H9 (cell line): ENCODE results near the gene IGSF10. TPM values are rescaled to one million over a fixed set of nuclear protein-coding genes. Genes with fewer than 3 reads are reported as not detected.

ENCODE experiments used
- DNase-seq: peaks from one replicate; pipeline ENCODE4 v3.0.0-alpha.2; 2017
- H2AFZ ChIP-seq: one replicate; pipeline ENCODE4 v1.6.1; 2013; ENCODE audit warnings: mild to moderate bottlenecking, low read length, control low read depth, moderate library complexity
- H2AK5ac ChIP-seq: 2 replicates; pipeline ENCODE4 v1.6.1; 2013; ENCODE audit warnings: low read length, control low read depth, mixed read lengths; ENCODE audit not compliant: insufficient read length
- H2BK120ac ChIP-seq: one replicate; pipeline ENCODE4 v1.6.1; 2013; ENCODE audit warnings: low read depth, mild to moderate bottlenecking, low read length, control low read depth, inconsistent platforms; ENCODE audit not compliant: poor library complexity, severe bottlenecking
- H2BK12ac ChIP-seq: 2 replicates; pipeline ENCODE4 v1.6.1; 2013; ENCODE audit warnings: low read length, control low read depth, mixed read lengths, low read depth; ENCODE audit not compliant: insufficient read length
- H2BK15ac ChIP-seq: 2 replicates; pipeline ENCODE4 v1.6.1; 2013; ENCODE audit warnings: low read depth, low read length, control low read depth
- H2BK20ac ChIP-seq: one replicate; pipeline ENCODE4 v1.6.1; 2013; ENCODE audit warnings: low read depth, mild to moderate bottlenecking, low read length, control low read depth, inconsistent platforms; ENCODE audit not compliant: poor library complexity, severe bottlenecking
- H2BK5ac ChIP-seq: 2 replicates; pipeline ENCODE4 v1.6.1; 2013; ENCODE audit warnings: low read length, control low read depth, mixed read lengths; ENCODE audit not compliant: insufficient read length
- H3K14ac ChIP-seq: 2 replicates; pipeline ENCODE4 v1.6.1; 2013; ENCODE audit warnings: low read length, control low read depth; ENCODE audit not compliant: insufficient read depth
- H3K18ac ChIP-seq: 2 replicates; pipeline ENCODE4 v1.6.1; 2013; ENCODE audit warnings: low read depth, mild to moderate bottlenecking, mixed read lengths, low read length, control low read depth; ENCODE audit not compliant: insufficient read length
- H3K23ac ChIP-seq: 2 replicates; pipeline ENCODE4 v1.6.1; 2013; ENCODE audit warnings: low read length, control low read depth, mixed read lengths, low read depth; ENCODE audit not compliant: insufficient read length
- H3K23me2 ChIP-seq: 2 replicates; pipeline ENCODE4 v1.6.1; 2013; ENCODE audit warnings: low read depth, mild to moderate bottlenecking, mixed read lengths, low read length, control low read depth; ENCODE audit not compliant: insufficient read length, poor library complexity, severe bottlenecking
- H3K27ac ChIP-seq: 2 replicates; pipeline ENCODE4 v1.5.1; 2013; ENCODE audit warnings: low read length, control low read depth, mixed read lengths, low read depth; ENCODE audit not compliant: insufficient read length
- H3K27me3 ChIP-seq: 2 replicates; pipeline ENCODE4 v1.6.1; 2013; ENCODE audit warnings: low read length, control low read depth, inconsistent platforms; ENCODE audit not compliant: insufficient read depth
- H3K4ac ChIP-seq: 2 replicates; pipeline ENCODE4 v1.6.1; 2013; ENCODE audit warnings: low read depth, mild to moderate bottlenecking, control low read depth, inconsistent platforms, low read length, moderate library complexity
- H3K4me1 ChIP-seq: 2 replicates; pipeline ENCODE4 v1.6.1; 2013; ENCODE audit warnings: low read length, control low read depth, inconsistent platforms; ENCODE audit not compliant: insufficient read depth
- H3K4me2 ChIP-seq: 2 replicates; pipeline ENCODE4 v1.6.1; 2013; ENCODE audit warnings: low read length, control low read depth, mixed read lengths; ENCODE audit not compliant: insufficient read length, insufficient read depth
- H3K56ac ChIP-seq: 2 replicates; pipeline ENCODE4 v1.6.1; 2013; ENCODE audit warnings: low read depth, mild to moderate bottlenecking, mixed read lengths, low read length, control low read depth; ENCODE audit not compliant: insufficient read length
- H3K79me1 ChIP-seq: 2 replicates; pipeline ENCODE4 v1.6.1; 2013; ENCODE audit warnings: low read depth, mild to moderate bottlenecking, moderate library complexity, low read length, control low read depth, inconsistent platforms; ENCODE audit not compliant: insufficient read depth, poor library complexity, severe bottlenecking
- H3K79me2 ChIP-seq: 2 replicates; pipeline ENCODE4 v1.6.1; 2013; ENCODE audit warnings: low read length, control low read depth, inconsistent platforms; ENCODE audit not compliant: insufficient read depth
- H3K9ac ChIP-seq: 2 replicates; pipeline ENCODE4 v1.6.1; 2013; ENCODE audit warnings: low read length, control low read depth, mixed read lengths; ENCODE audit not compliant: insufficient read length; ENCODE audit errors: extremely low read depth
- H3K9me3 ChIP-seq: one replicate; pipeline ENCODE4 v1.6.1; 2013; ENCODE audit warnings: low read depth, low read length, inconsistent platforms; ENCODE audit not compliant: control insufficient read depth
- H3T11ph ChIP-seq: one replicate; pipeline ENCODE4 v1.6.1; 2013; ENCODE audit warnings: mild to moderate bottlenecking, low read length, control low read depth, inconsistent platforms
- H4K20me1 ChIP-seq: one replicate; pipeline ENCODE4 v1.6.1; 2013; ENCODE audit not compliant: control insufficient read depth, insufficient read length, insufficient read depth
- H4K5ac ChIP-seq: 2 replicates; pipeline ENCODE4 v1.6.1; 2013; ENCODE audit warnings: low read depth, mild to moderate bottlenecking, mixed read lengths, low read length, control low read depth; ENCODE audit not compliant: insufficient read length
- H4K8ac ChIP-seq: replicated peaks from 2 replicates; pipeline ENCODE4 v1.6.1; 2013; ENCODE audit warnings: low read length, control low read depth, mixed read lengths, low read depth; ENCODE audit not compliant: insufficient read length
- H4K91ac ChIP-seq: 2 replicates; pipeline ENCODE4 v1.6.1; 2013; ENCODE audit warnings: low read depth, mild to moderate bottlenecking, moderate library complexity, mixed read lengths, low read length, control low read depth; ENCODE audit not compliant: insufficient read length
- H3K27ac Mint-ChIP-seq, 3 experiments: 2 replicates in 2 of 3; 3 replicates in 1 of 3; pipeline ENCODE4 v1.8.0; 2020 to 2021; ENCODE audit warnings: mixed read lengths in 3 of 3, mild to moderate bottlenecking in 1 of 3, moderate library complexity in 1 of 3
- H3K27me3 Mint-ChIP-seq: 2 replicates; pipeline ENCODE4 v1.8.0; 2021; ENCODE audit warnings: low read depth, mild to moderate bottlenecking, moderate library complexity, mixed read lengths
- H3K36me3 Mint-ChIP-seq, 3 experiments: 2 replicates in 2 of 3; 3 replicates in 1 of 3; pipeline ENCODE4 v1.8.0; 2020 to 2021; ENCODE audit warnings: low read depth in 3 of 3, mixed read lengths in 3 of 3; ENCODE audit not compliant: insufficient read depth in 1 of 3
- H3K4me1 Mint-ChIP-seq, 2 experiments: 2 replicates each; pipeline ENCODE4 v1.8.0; 2020; ENCODE audit warnings: mixed read lengths in 2 of 2
- H3K4me3 Mint-ChIP-seq, 2 experiments: 2 replicates in 1 of 2; 3 replicates in 1 of 2; pipeline ENCODE4 v1.8.0; 2020 to 2021; ENCODE audit warnings: mild to moderate bottlenecking in 2 of 2, mixed read lengths in 2 of 2, moderate library complexity in 1 of 2
- H3K9me3 Mint-ChIP-seq, 2 experiments: 2 replicates in 1 of 2; 3 replicates in 1 of 2; pipeline ENCODE4 v1.8.0; 2020; ENCODE audit warnings: mild to moderate bottlenecking in 2 of 2, mixed read lengths in 2 of 2, moderate library complexity in 1 of 2
- WGBS: extraction: QIAGEN DNeasy Blood & Tissue Kit; methylation state at CpG from one replicate; pipeline ENCODE4 v1.1.7; 2013; ENCODE audit warnings: missing lambda C conversion rate, low lambda C conversion rate, mixed read lengths; ENCODE audit not compliant: insufficient read length; ENCODE audit errors: extremely low coverage; 5-methylcytosine and 5-hydroxymethylcytosine counted together
- total RNA-seq: library from RNA; stranded (reverse); gene quantifications from 2 replicates; pipeline ENCODE4 v1.2.1, GENCODE V29; 2021
- TF ChIP-seq, protein P1 (sequence below): fragments of 200-600 bp; sonication (generic); conservative IDR thresholded peaks from 3 replicates; pipeline ENCODE4 v1.8.0; 2021; ENCODE audit warnings: antibody characterized with exemption, mild to moderate bottlenecking

IGSF10 gene
- total RNA-seq, 1 experiment from 2014 or later = 0.20 TPM

- Histone ChIP-seq H4K5ac (no peak overlapping the region), H3K9ac (no peak overlapping the region), H3K79me1 (no peaks in the 10 kb centered on the region), H3K4me1 (no peaks in the 10 kb centered on the region; the same call in 1 of the 2 replicates), H3K27me3 (no peaks in the 10 kb centered on the region), H4K8ac (no peak overlapping the region), H3K27ac (no peak overlapping the region), H3K23me2 (no peaks in the 10 kb centered on the region), H2BK120ac (no peak overlapping the region), H3K4ac (no peak overlapping the region), H2BK15ac (no peak overlapping the region), H4K91ac (no peak overlapping the region), H3T11ph (no peak overlapping the region), H3K14ac (no peak overlapping the region), H3K56ac (no peak overlapping the region), H3K23ac (no peak overlapping the region), H3K4me2 (no peak overlapping the region), H2AFZ (no peak overlapping the region), H2BK12ac (no peak overlapping the region), H3K9me3 (peaks cover 6% of the 10 kb centered on the region), H2BK5ac (no peak overlapping the region), H2AK5ac (no peak overlapping the region), H4K20me1 (no peaks in the 10 kb centered on the region), H2BK20ac (no peak overlapping the region), H3K18ac (no peak overlapping the region), H3K79me2 (no peaks in the 10 kb centered on the region)
- no peak overlapping the region for H3K4me3 Mint-ChIP-seq
- no CpG with 5 or more reads among the region's 2 CpGs for WGBS
- peaks cover 2% of the 10 kb centered on the region; the same call in 1 of the 2 replicates for H3K27me3 Mint-ChIP-seq
- H3K9me3 Mint-ChIP-seq = peaks cover 7 to 11% of the 10 kb centered on the region in 2 experiments
- H3K4me1 Mint-ChIP-seq = peaks cover 22 to 25% of the 10 kb centered on the region in 2 experiments
- TF ChIP-seq, protein P1, sequence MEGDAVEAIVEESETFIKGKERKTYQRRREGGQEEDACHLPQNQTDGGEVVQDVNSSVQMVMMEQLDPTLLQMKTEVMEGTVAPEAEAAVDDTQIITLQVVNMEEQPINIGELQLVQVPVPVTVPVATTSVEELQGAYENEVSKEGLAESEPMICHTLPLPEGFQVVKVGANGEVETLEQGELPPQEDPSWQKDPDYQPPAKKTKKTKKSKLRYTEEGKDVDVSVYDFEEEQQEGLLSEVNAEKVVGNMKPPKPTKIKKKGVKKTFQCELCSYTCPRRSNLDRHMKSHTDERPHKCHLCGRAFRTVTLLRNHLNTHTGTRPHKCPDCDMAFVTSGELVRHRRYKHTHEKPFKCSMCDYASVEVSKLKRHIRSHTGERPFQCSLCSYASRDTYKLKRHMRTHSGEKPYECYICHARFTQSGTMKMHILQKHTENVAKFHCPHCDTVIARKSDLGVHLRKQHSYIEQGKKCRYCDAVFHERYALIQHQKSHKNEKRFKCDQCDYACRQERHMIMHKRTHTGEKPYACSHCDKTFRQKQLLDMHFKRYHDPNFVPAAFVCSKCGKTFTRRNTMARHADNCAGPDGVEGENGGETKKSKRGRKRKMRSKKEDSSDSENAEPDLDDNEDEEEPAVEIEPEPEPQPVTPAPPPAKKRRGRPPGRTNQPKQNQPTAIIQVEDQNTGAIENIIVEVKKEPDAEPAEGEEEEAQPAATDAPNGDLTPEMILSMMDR = no peak
- H3K36me3 Mint-ChIP-seq = peaks cover 5 to 6% (median 5%) of the 10 kb centered on the region in 3 experiments
- DNase-seq = no peak
- H3K27ac Mint-ChIP-seq = no peak overlapping the region
These were observed 43.7 kb upstream of the IGSF10 start for GRCh38 chr3:151504606-151505005.
